DOHH2 (cell line): ENCODE measurements around the gene ALG5.

Experiments used
- EZH2phosphoT487 ChIP-seq: fragments of 200-600 bp; sonication (generic); IDR thresholded peaks from 2 replicates; pipeline ENCODE4 v1.6.1; 2017; ENCODE audit warnings: borderline replicate concordance, mild to moderate bottlenecking, antibody characterized with exemption, low read length, moderate library complexity, mixed read lengths
- TF ChIP-seq, protein P1 (sequence below): fragments of 200-600 bp; sonication (generic); IDR thresholded peaks from one replicate; pipeline ENCODE4 v1.5.1; 2014; ENCODE audit warnings: antibody characterized with exemption, mild to moderate bottlenecking, low read depth, low read length; ENCODE audit not compliant: poor library complexity, severe bottlenecking

- TF ChIP-seq, protein P1, sequence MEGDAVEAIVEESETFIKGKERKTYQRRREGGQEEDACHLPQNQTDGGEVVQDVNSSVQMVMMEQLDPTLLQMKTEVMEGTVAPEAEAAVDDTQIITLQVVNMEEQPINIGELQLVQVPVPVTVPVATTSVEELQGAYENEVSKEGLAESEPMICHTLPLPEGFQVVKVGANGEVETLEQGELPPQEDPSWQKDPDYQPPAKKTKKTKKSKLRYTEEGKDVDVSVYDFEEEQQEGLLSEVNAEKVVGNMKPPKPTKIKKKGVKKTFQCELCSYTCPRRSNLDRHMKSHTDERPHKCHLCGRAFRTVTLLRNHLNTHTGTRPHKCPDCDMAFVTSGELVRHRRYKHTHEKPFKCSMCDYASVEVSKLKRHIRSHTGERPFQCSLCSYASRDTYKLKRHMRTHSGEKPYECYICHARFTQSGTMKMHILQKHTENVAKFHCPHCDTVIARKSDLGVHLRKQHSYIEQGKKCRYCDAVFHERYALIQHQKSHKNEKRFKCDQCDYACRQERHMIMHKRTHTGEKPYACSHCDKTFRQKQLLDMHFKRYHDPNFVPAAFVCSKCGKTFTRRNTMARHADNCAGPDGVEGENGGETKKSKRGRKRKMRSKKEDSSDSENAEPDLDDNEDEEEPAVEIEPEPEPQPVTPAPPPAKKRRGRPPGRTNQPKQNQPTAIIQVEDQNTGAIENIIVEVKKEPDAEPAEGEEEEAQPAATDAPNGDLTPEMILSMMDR = no peak
- TF ChIP-seq EZH2phosphoT487 = no peak
These were observed 26.1 kb downstream of the ALG5 start for GRCh38 chr13:36973009-36973408.
